Stomach smooth muscle (tissue), 2 donors: Measurements from ENCODE around the gene CPNE7.
"Not testable (repeated sequence)": the region's sequence is repeated elsewhere in the genome, so short reads cannot be mapped to it uniquely, and the experiment has no call there.

Experiments
- H3K27ac ChIP-seq: one replicate; pipeline ENCODE4 v1.7.0; 2013; ENCODE audit warnings: mild to moderate bottlenecking, low read length, inconsistent platforms
- H3K27me3 ChIP-seq, 2 donors: one replicate each; pipeline ENCODE4 v1.7.0; 2013; ENCODE audit warnings: low read length in 2 of 2; ENCODE audit not compliant: insufficient read depth in 2 of 2, control insufficient read depth in 1 of 2
- H3K36me3 ChIP-seq, 2 donors: one replicate each; pipeline ENCODE4 v1.7.0; 2013; ENCODE audit warnings: low read length in 2 of 2; ENCODE audit not compliant: control insufficient read depth in 2 of 2, insufficient read depth in 2 of 2
- H3K4me1 ChIP-seq: one replicate; pipeline ENCODE4 v1.7.0; 2013; ENCODE audit warnings: low read length; ENCODE audit not compliant: control insufficient read depth, insufficient read depth
- H3K4me3 ChIP-seq, 2 donors: one replicate each; pipeline ENCODE4 v1.7.0; 2013; ENCODE audit warnings: low read length in 2 of 2
- H3K9ac ChIP-seq, 2 donors: one replicate each; pipeline ENCODE4 v1.7.0; 2013; ENCODE audit warnings: low read length in 2 of 2, mild to moderate bottlenecking in 1 of 2
- H3K9me3 ChIP-seq, 2 donors: one replicate each; pipeline ENCODE4 v1.7.0; 2013; ENCODE audit warnings: low read length in 2 of 2; ENCODE audit not compliant: control insufficient read depth in 2 of 2
- donor health status: healthy.
- donor health status: Pancreatic carcinoma.

The CPNE7 gene

GRCh38 chr16:89567656-89568594 is 7.6 kb upstream of the CPNE7 start:
- Histone ChIP-seq H3K36me3 (peaks cover 16 to 17% of the 10 kb centered on the region in 2 donors), H3K9ac (no peak overlapping the region), H3K9me3 (no peaks in the 10 kb centered on the region), H3K4me3 (no peak overlapping the region), H3K27ac (no peak overlapping the region), H3K4me1 (peaks cover 26% of the 10 kb centered on the region), H3K27me3 (peaks cover 16 to 20% of the 10 kb centered on the region in 2 donors)

GRCh38 chr16:89569506-89570341 is 5.8 kb upstream of the CPNE7 start:
- Histone ChIP-seq H3K9ac (no peak overlapping the region), H3K9me3 (no peaks in the 10 kb centered on the region), H3K27me3 (peaks cover 25 to 37% of the 10 kb centered on the region in 2 donors), H3K36me3 (peaks cover 1 to 3% of the 10 kb centered on the region in 2 donors), H3K27ac (no peak overlapping the region), H3K4me1 (peaks cover 24% of the 10 kb centered on the region), H3K4me3 (no peak overlapping the region)

DNA sequence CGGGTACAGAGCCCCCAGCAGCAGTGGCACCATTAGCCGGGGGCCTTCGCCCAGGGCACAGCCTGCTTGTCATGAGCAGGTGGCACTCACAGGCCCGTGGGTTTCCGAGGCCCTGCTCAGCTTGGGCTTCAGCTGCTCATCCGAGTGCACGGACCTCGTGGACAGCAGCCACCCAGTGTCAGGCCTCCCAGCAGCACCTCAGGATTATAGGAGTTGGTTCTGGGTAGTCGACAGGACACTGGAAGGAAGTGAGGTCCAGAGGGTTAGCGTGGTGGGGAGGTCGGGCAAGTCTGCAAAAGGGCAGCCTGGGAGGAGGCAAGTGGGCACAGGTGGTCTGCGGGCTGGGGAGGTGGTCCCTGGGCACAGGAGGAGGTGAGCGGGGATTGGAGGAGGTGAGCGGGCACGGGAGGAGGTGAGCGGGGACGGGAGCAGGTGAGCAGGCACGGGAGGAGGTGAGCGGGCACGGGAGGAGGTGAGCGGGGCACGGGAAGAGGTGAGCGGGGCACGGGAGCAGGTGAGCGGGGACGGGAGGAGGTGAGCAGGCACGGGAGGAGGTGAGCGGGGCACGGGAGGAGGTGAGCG is 5.1 kb upstream of the CPNE7 start:
- Histone ChIP-seq H3K36me3 (no peaks in the 10 kb centered on the region), H3K4me1 (peaks cover 22% of the 10 kb centered on the region), H3K4me3 (no peak overlapping the region), H3K27ac (no peak overlapping the region), H3K27me3 (peaks cover 28 to 43% of the 10 kb centered on the region in 2 donors), H3K9ac (no peak overlapping the region), H3K9me3 (no peaks in the 10 kb centered on the region)

DNA sequence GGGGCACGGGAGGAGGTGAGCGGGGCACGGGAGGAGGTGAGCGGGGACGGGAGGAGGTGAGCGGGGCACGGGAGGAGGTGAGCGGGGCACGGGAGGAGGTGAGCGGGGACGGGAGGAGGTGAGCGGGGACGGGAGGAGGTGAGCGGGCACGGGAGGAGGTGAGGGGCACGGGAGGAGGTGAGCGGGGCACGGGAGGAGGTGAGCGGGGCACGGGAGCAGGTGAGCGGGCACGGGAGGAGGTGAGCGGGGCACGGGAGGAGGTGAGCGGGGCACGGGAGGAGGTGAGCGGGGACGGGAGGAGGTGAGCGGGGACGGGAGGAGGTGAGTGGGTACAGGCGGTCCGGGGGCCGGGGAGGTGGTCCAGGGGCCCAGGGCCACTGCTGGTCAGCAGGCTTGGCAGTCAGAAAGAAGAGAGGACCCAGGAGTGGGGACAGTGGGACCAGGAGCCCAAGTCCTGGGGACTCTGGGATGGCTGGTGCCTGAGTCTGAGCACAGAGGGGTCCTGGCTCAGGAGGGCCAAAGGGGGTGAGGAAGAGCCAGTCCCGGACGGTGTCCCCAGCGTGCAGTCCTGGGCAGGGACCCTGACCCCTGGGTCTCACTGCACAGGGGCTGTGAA is 4.5 kb upstream of the CPNE7 start:
- H3K4me1 ChIP-seq: peaks cover 19% of the 10 kb centered on the region
- not testable (repeated sequence) for H3K9me3 ChIP-seq, H3K9ac ChIP-seq, H3K4me3 ChIP-seq, H3K36me3 ChIP-seq, H3K27ac ChIP-seq
- H3K27me3 ChIP-seq: peaks cover 28 to 47% of the 10 kb centered on the region in 2 donors

- Histone ChIP-seq H3K27me3 (peaks cover 28 to 52% of the 10 kb centered on the region in 2 donors), H3K4me3 (no peak overlapping the region), H3K9ac (no peak overlapping the region)
Observed at GRCh38 chr16:89571636-89572035, 3.9 kb upstream of the CPNE7 start.

GRCh38 chr16:89572073-89572484 is 3.5 kb upstream of the CPNE7 start:
- Histone ChIP-seq H3K9me3 (no peaks in the 10 kb centered on the region), H3K4me3 (no peak overlapping the region), H3K27me3 (peaks cover 31 to 57% of the 10 kb centered on the region in 2 donors), H3K4me1 (peaks cover 16% of the 10 kb centered on the region), H3K36me3 (no peaks in the 10 kb centered on the region), H3K27ac (no peak overlapping the region), H3K9ac (no peak overlapping the region)

More at GRCh38 chr16:89571636-89572035, 3.9 kb upstream of the CPNE7 start:
- peaks cover 16% of the 10 kb centered on the region for H3K4me1 ChIP-seq
- H3K36me3 ChIP-seq: no peaks in the 10 kb centered on the region
- no peak overlapping the region for H3K27ac ChIP-seq
- no peaks in the 10 kb centered on the region for H3K9me3 ChIP-seq

DNA sequence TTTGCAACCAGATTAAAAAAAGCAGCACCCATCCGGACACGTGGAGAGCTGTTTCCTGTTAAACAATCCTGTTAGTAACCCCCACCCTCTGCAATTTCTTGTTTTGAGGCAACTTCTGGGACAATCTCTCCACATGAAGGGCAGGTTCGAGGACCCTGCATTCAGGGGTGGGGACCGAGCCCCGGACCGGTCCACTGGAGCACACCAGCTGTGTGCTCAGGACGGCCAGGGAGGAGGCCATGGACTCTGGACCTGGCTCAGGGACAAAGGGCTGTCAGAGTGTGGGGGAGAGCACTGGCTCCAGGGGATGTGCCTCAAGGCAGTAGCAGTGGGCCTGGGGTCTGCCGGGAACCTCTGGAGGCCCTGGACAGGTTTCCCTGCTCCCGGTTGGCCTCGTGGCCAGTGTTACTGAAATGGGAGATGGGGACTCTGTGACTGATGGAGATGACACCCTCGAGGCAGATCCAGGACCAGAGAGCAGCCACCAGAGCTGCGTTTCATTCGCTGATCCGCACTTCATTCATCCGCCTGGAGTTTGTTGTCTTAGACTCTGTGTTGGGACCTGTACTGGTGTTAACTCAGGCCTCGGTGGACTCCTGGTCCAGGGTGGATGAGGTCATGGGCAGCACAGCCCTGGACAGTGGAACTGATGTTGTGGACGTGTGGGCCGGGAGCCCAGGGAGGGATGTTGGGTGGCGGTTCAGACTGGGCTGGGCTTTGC is 2.9 kb upstream of the CPNE7 start:
- Histone ChIP-seq H3K9ac (no peak overlapping the region), H3K4me1 (peaks cover 16% of the 10 kb centered on the region), H3K27me3 (peaks cover 35 to 60% of the 10 kb centered on the region in 2 donors), H3K4me3 (no peak overlapping the region), H3K27ac (no peak overlapping the region), H3K36me3 (no peaks in the 10 kb centered on the region), H3K9me3 (no peaks in the 10 kb centered on the region)

- Histone ChIP-seq H3K4me1 (peaks cover 16% of the 10 kb centered on the region), H3K27ac (no peak overlapping the region), H3K36me3 (no peaks in the 10 kb centered on the region), H3K9ac (no peak overlapping the region), H3K27me3 (peaks cover 35 to 60% of the 10 kb centered on the region in 2 donors), H3K4me3 (no peak overlapping the region), H3K9me3 (no peaks in the 10 kb centered on the region)
Observed at GRCh38 chr16:89573826-89574680, 1.5 kb upstream of the CPNE7 start.

GRCh38 chr16:89574681-89575246 is 794 bp upstream of the CPNE7 start:
- peaks cover 16% of the 10 kb centered on the region for H3K4me1 ChIP-seq
- H3K9ac ChIP-seq: no peak overlapping the region
- H3K27me3 ChIP-seq: peaks cover 32 to 60% of the 10 kb centered on the region in 2 donors
- H3K27ac ChIP-seq: no peak overlapping the region
- H3K4me3 ChIP-seq: peak overlapping the region in 1 of 2 donors; percentile 49
- no peaks in the 10 kb centered on the region for H3K9me3 ChIP-seq
- H3K36me3 ChIP-seq: no peaks in the 10 kb centered on the region
